HEK293 (cell line): ENCODE data around the gene NTN4.
"Not testable (repeated sequence)": the region's sequence is repeated elsewhere in the genome, so short reads cannot be mapped to it uniquely, and the experiment has no call there.

Experiments used
- CTCF ChIP-seq: fragments of 450-650 bp; formaldehyde crosslinking; IDR thresholded peaks from 2 replicates; pipeline ENCODE4 v1.5.1; 2016; ENCODE audit warnings: missing biosample characterization, missing genetic modification characterization
- KLF1 ChIP-seq: fragments of 450-650 bp; formaldehyde crosslinking; IDR thresholded peaks from 2 replicates; pipeline ENCODE4 v1.5.1; 2016; ENCODE audit warnings: missing biosample characterization, missing genetic modification characterization
- KLF16 ChIP-seq: fragments of 450-650 bp; formaldehyde crosslinking; IDR thresholded peaks from 2 replicates; pipeline ENCODE4 v1.5.1; 2017; ENCODE audit warnings: missing biosample characterization, missing genetic modification characterization
- KLF9 ChIP-seq: fragments of 450-650 bp; formaldehyde crosslinking; IDR thresholded peaks from 2 replicates; pipeline ENCODE4 v1.5.1; 2016; ENCODE audit warnings: missing biosample characterization, missing genetic modification characterization, low read depth
- YY1 ChIP-seq: fragments of 450-650 bp; formaldehyde crosslinking; IDR thresholded peaks from 2 replicates; pipeline ENCODE4 v1.5.1; 2018; ENCODE audit warnings: missing biosample characterization, missing genetic modification characterization
- ZNF24 ChIP-seq: fragments of 450-650 bp; formaldehyde crosslinking; IDR thresholded peaks from 2 replicates; pipeline ENCODE4 v1.5.1; 2016; ENCODE audit warnings: missing biosample characterization, missing genetic modification characterization
- ZNF521 ChIP-seq: fragments of 450-650 bp; formaldehyde crosslinking; IDR thresholded peaks from 2 replicates; pipeline ENCODE4 v1.5.1; 2017; ENCODE audit warnings: missing biosample characterization, mild to moderate bottlenecking, missing genetic modification characterization
- ZNF639 ChIP-seq: fragments of 450-650 bp; formaldehyde crosslinking; IDR thresholded peaks from 2 replicates; pipeline ENCODE4 v1.5.1; 2016; ENCODE audit warnings: missing biosample characterization, missing genetic modification characterization

- TF ChIP-seq YY1 (tag by site-specific recombination); KLF9 (tag by site-specific recombination); CTCF; KLF16 (tag by site-specific recombination); KLF1 (tag by site-specific recombination); ZNF24; ZNF521: not testable (repeated sequence)
- 0 out of 2 replicates have a peak, but pooled peaks have one; percentile 43 for TF ChIP-seq ZNF639 (tag by site-specific recombination)
Observed at GRCh38 chr12:95735728-95736127, 54.8 kb downstream of the NTN4 start.
